ENCODE data around the gene LSR.

- TF ChIP-seq CTCF (optimal IDR thresholded peaks at IDR 0.05 in 1 of 3, IDR thresholded peaks at IDR 0.05 in 1 of 3, conservative IDR thresholded peaks at IDR 0.05 in 1 of 3; ENCODE audit: extremely low read depth in 1 of 3, insufficient read depth in 2 of 3, low read length in 3 of 3) = no peak
- no peak for TF ChIP-seq EZH2 (IDR thresholded peaks at IDR 0.05; ENCODE audit: low read length)
These were observed 31.2 kb upstream of the LSR start for GRCh38 chr19:35217649-35217990.
